IMR-90 (cell line): Measurements from ENCODE around the gene LRRC18. TPM values are rescaled to one million over a fixed set of nuclear protein-coding genes. Genes with fewer than 3 reads are reported as not detected.

ENCODE experiments used
- ATAC-seq: fragments of 200-7000 bp; cut with Tn5 transposase; 2 replicates; pipeline ENCODE4 v1.9.1; 2020; ENCODE audit warnings: low read depth, mild to moderate bottlenecking, moderate library complexity
- BruUV-seq: library from RNA; stranded (reverse); fragments of 400-500 nt; replicated peaks from 2 replicates; lab custom pipeline; 2021; lab: Mats Ljungman, UMichigan
- CTCF ChIA-PET: fragments of 300-600 bp; formaldehyde crosslinking; extraction: SDS; loops from one replicate; lab custom pipeline; 2021; ENCODE audit warnings: antibody characterized with exemption; lab: Yijun Ruan, JAX
- POLR2A ChIA-PET: fragments of 300-600 bp; sonication (Branson Sonifier 250); formaldehyde crosslinking; loops from one replicate; lab custom pipeline; 2022; ENCODE audit warnings: antibody characterized with exemption; ENCODE audit not compliant: unreplicated experiment; lab: Charles Lee
- DNase-seq: peaks from one replicate; pipeline ENCODE4 v3.0.0; 2013
- H2AFZ ChIP-seq: replicated peaks from 2 replicates; pipeline ENCODE3; 2013; ENCODE audit warnings: low read length, mild to moderate bottlenecking; ENCODE audit not compliant: poor library complexity
- H2AK5ac ChIP-seq: 2 replicates; pipeline ENCODE4 v1.6.1; 2013; ENCODE audit warnings: low read depth, low read length, inconsistent platforms
- H2AK9ac ChIP-seq: replicated peaks from 2 replicates; pipeline ENCODE3; 2013; ENCODE audit warnings: mild to moderate bottlenecking, low read depth, low read length, moderate library complexity; ENCODE audit not compliant: poor library complexity
- H2BK120ac ChIP-seq: 2 replicates; pipeline ENCODE4 v1.6.1; 2013; ENCODE audit warnings: low read depth, low read length, inconsistent platforms
- H2BK15ac ChIP-seq: 3 replicates; pipeline ENCODE4 v1.6.1; 2013; ENCODE audit warnings: low read depth, low read length, inconsistent platforms
- H2BK20ac ChIP-seq: 2 replicates; pipeline ENCODE4 v1.6.1; 2013; ENCODE audit warnings: low read depth, mild to moderate bottlenecking, inconsistent platforms, low read length, moderate library complexity
- H2BK5ac ChIP-seq: 2 replicates; pipeline ENCODE4 v1.6.1; 2013; ENCODE audit warnings: mild to moderate bottlenecking, low read depth, low read length, inconsistent platforms; ENCODE audit not compliant: poor library complexity, severe bottlenecking
- H3K14ac ChIP-seq: replicated peaks from 2 replicates; pipeline ENCODE4 v1.6.1; 2013; ENCODE audit warnings: low read depth, low read length, inconsistent platforms
- H3K18ac ChIP-seq: 2 replicates; pipeline ENCODE4 v1.6.1; 2013; ENCODE audit warnings: low read depth, low read length, control low read depth
- H3K23ac ChIP-seq: 2 replicates; pipeline ENCODE4 v1.6.1; 2013; ENCODE audit warnings: low read depth, low read length, inconsistent platforms
- H3K27ac ChIP-seq: 2 replicates; pipeline ENCODE4 v1.5.1; 2013; ENCODE audit warnings: mild to moderate bottlenecking, control low read depth, low read length; ENCODE audit not compliant: insufficient read depth
- H3K27me3 ChIP-seq: 2 replicates; pipeline ENCODE4 v1.6.1; 2013; ENCODE audit warnings: low read length; ENCODE audit not compliant: control insufficient read depth, insufficient read depth
- H3K36me3 ChIP-seq: 2 replicates; pipeline ENCODE4 v1.6.1; 2013; ENCODE audit warnings: low read length, mixed read lengths; ENCODE audit not compliant: control insufficient read depth, insufficient read depth
- H3K4ac ChIP-seq: 2 replicates; pipeline ENCODE4 v1.6.1; 2013; ENCODE audit warnings: low read depth, low read length, inconsistent platforms
- H3K4me1 ChIP-seq: 2 replicates; pipeline ENCODE4 v1.6.1; 2013; ENCODE audit warnings: low read length, mixed read lengths; ENCODE audit not compliant: control insufficient read depth, insufficient read depth
- H3K4me2 ChIP-seq: 2 replicates; pipeline ENCODE4 v1.6.1; 2013; ENCODE audit warnings: low read depth, mild to moderate bottlenecking, control low read depth, low read length, moderate library complexity
- H3K4me3 ChIP-seq: 2 replicates; pipeline ENCODE4 v1.5.1; 2013; ENCODE audit warnings: low read depth, mild to moderate bottlenecking, control low read depth, low read length, moderate library complexity; ENCODE audit not compliant: insufficient read depth
- H3K56ac ChIP-seq: 2 replicates; pipeline ENCODE4 v1.6.1; 2013; ENCODE audit warnings: low read length, inconsistent platforms; ENCODE audit not compliant: insufficient read depth; ENCODE audit errors: extremely low read depth
- H3K79me1 ChIP-seq, 2 experiments: 2 replicates each; pipeline ENCODE4 v1.6.1; 2013; ENCODE audit warnings: low read length in 2 of 2, inconsistent platforms in 1 of 2, low read depth in 1 of 2
- H3K9ac ChIP-seq: 2 replicates; pipeline ENCODE4 v1.6.1; 2013; ENCODE audit warnings: low read depth, low read length, control low read depth
- H3K9me1 ChIP-seq: 2 replicates; pipeline ENCODE4 v1.6.1; 2013; ENCODE audit warnings: low read length, inconsistent platforms; ENCODE audit not compliant: insufficient read depth
- H3K9me3 ChIP-seq: 2 replicates; pipeline ENCODE4 v1.6.1; 2013; ENCODE audit warnings: low read length; ENCODE audit not compliant: control insufficient read depth, insufficient read depth
- H4K20me1 ChIP-seq: 2 replicates; pipeline ENCODE4 v1.6.1; 2013; ENCODE audit warnings: low read length, inconsistent platforms; ENCODE audit not compliant: insufficient read depth
- H4K5ac ChIP-seq: 2 replicates; pipeline ENCODE4 v1.6.1; 2013; ENCODE audit warnings: mild to moderate bottlenecking, low read depth, low read length, control low read depth
- H4K8ac ChIP-seq, 2 experiments: 2 replicates each; pipeline ENCODE4 v1.6.1; 2013; ENCODE audit warnings: low read depth in 2 of 2, low read length in 2 of 2, control low read depth in 1 of 2, inconsistent platforms in 1 of 2
- H4K91ac ChIP-seq: 2 replicates; pipeline ENCODE4 v1.6.1; 2013; ENCODE audit warnings: low read depth, low read length, inconsistent platforms; ENCODE audit not compliant: insufficient read depth
- BHLHE40 ChIP-seq: fragments of 150-350 bp; IDR thresholded peaks from 2 replicates; pipeline ENCODE4 v1.6.1; 2016; ENCODE audit warnings: mild to moderate bottlenecking, low read depth, low read length
- CTCF ChIP-seq: conservative IDR thresholded peaks from 2 replicates; pipeline ENCODE4 v1.5.1; 2012; ENCODE audit warnings: mild to moderate bottlenecking, low read depth, low read length, improper control_type of control experiment
- ELK1 ChIP-seq: fragments of 150-350 bp; IDR thresholded peaks from 2 replicates; pipeline ENCODE4 v1.6.1; 2016; ENCODE audit warnings: low read depth, mild to moderate bottlenecking, low read length, moderate library complexity, borderline replicate concordance
- MAZ ChIP-seq: IDR thresholded peaks from 2 replicates; pipeline ENCODE4 v1.6.1; 2012; ENCODE audit warnings: low read depth, mild to moderate bottlenecking, low read length, improper control_type of control experiment, moderate library complexity, borderline replicate concordance
- NFE2L2 ChIP-seq: fragments of 150-350 bp; IDR thresholded peaks from 2 replicates; pipeline ENCODE4 v1.6.1; 2016; ENCODE audit warnings: low read depth, mild to moderate bottlenecking, low read length
- POLR2A ChIP-seq: IDR thresholded peaks from 2 replicates; pipeline ENCODE4 v1.6.1; 2012; ENCODE audit warnings: mild to moderate bottlenecking, low read depth, low read length
- RAD21 ChIP-seq: IDR thresholded peaks from 2 replicates; pipeline ENCODE4 v1.6.1; 2012; ENCODE audit warnings: low read length, improper control_type of control experiment
- RCOR1 ChIP-seq: IDR thresholded peaks from 2 replicates; pipeline ENCODE4 v1.6.1; 2012; ENCODE audit warnings: mild to moderate bottlenecking, low read length, improper control_type of control experiment; ENCODE audit not compliant: insufficient replicate concordance
- SMC3 ChIP-seq: fragments of 150-350 bp; IDR thresholded peaks from 2 replicates; pipeline ENCODE4 v1.6.1; 2016; ENCODE audit warnings: low read depth, mild to moderate bottlenecking, antibody characterized with exemption, low read length, moderate library complexity
- WGBS, 2 experiments: methylation state at CpG; one replicate each; pipeline versions ENCODE4 v1.1.5 to v1.1.7; 2013; ENCODE audit warnings: missing lambda C conversion rate in 2 of 2; ENCODE audit not compliant: insufficient read length in 1 of 2; ENCODE audit errors: extremely low coverage in 2 of 2; 5-methylcytosine and 5-hydroxymethylcytosine counted together
- dilution Hi-C: fragments of 300-500 bp; cut with HindIII; formaldehyde crosslinking; loops from one replicate; pipeline ENCODE4 v1.14.3; 2018; ENCODE audit warnings: low sequenced_read_pairs; ENCODE audit not compliant: unreplicated experiment
- in situ Hi-C: fragments of 300-500 bp; cut with MboI; formaldehyde crosslinking; loops from 3 replicates; pipeline ENCODE4 v1.14.3; 2019; ENCODE audit warnings: low sequenced_read_pairs, inconsistent platforms, mixed read lengths
- intact Hi-C: fragments of 100-400 bp; cut with micrococcal nuclease; formaldehyde crosslinking; loops from 2 replicates; pipeline ENCODE4 v1.10.0; 2022
- polyA plus RNA-seq, 3 experiments: library from polyadenylated mRNA; depleted of rRNA; stranded (reverse); fragments of >200 nt; gene quantifications; 2 replicates each; pipeline ENCODE4 v1.2.3, GENCODE V29; 2012; ENCODE audit warnings: low replicate concordance in 1 of 3
- total RNA-seq: library from RNA; depleted of rRNA; stranded (reverse); fragments of >200 nt; gene quantifications from 2 replicates; pipeline ENCODE4 v1.2.3, GENCODE V29; 2012

Gene LRRC18
- total and polyA plus RNA-seq, 2 of the 4 experiments (the other 2 are of a cell fraction) = not detected

GRCh38 chr10:48965460-48965859 is 25.8 kb upstream of the LRRC18 start:
- Histone ChIP-seq H4K20me1 (no peaks in the 10 kb centered on the region), H3K56ac (no peak overlapping the region), H4K91ac (no peak overlapping the region), H3K4ac (no peak overlapping the region), H3K23ac (no peak overlapping the region), H3K9me3 (no peaks in the 10 kb centered on the region), H3K4me1 (no peaks in the 10 kb centered on the region), H2AK9ac (no peak overlapping the region), H3K14ac (no peak overlapping the region), H3K4me2 (no peak overlapping the region), H2AFZ (no peak overlapping the region), H2AK5ac (no peak overlapping the region), H3K18ac (no peak overlapping the region), H3K36me3 (no peaks in the 10 kb centered on the region), H3K4me3 (no peak overlapping the region), H2BK20ac (no peak overlapping the region), H2BK5ac (no peak overlapping the region), H2BK15ac (no peak overlapping the region), H3K79me1 (no peaks in the 10 kb centered on the region), H3K9me1 (no peaks in the 10 kb centered on the region), H4K8ac (no peak overlapping the region), H4K5ac (no peak overlapping the region), H2BK120ac (no peak overlapping the region), H3K27ac (no peak overlapping the region), H3K27me3 (peaks cover 15% of the 10 kb centered on the region), H3K9ac (no peak overlapping the region)
- dilution Hi-C loops (no loop called here), in situ Hi-C loops (no loop called here), intact Hi-C loops (no loop called here)
- ChIA-PET CTCF (no interaction called here), POLR2A (no interaction called here)
- BruUV-seq = no TSS peak
- TF ChIP-seq RAD21 = no peak
- no peak for TF ChIP-seq RCOR1
- TF ChIP-seq SMC3 = no peak
- TF ChIP-seq POLR2A = no peak
- TF ChIP-seq BHLHE40 = no peak
- TF ChIP-seq CTCF = no peak
- TF ChIP-seq ELK1 = no peak
- TF ChIP-seq NFE2L2 = no peak
- no peak for TF ChIP-seq MAZ
- DNase-seq (no peak), ATAC-seq (no peak)
- 40% methylated on average over 1 of the region's 4 CpGs; no CpG with 5 or more reads in 1 of the 2 experiments for WGBS, 2 experiments
